K562 (cell line): ENCODE results near the gene MAP3K13.

ENCODE experiments used
- EZH2 ChIP-seq: IDR thresholded peaks from 2 replicates; pipeline ENCODE4 v1.6.1; 2012; ENCODE audit warnings: low read depth, mild to moderate bottlenecking, inconsistent platforms, low read length, borderline replicate concordance
- HDAC2 ChIP-seq: fragments of 450-650 bp; IDR thresholded peaks from 2 replicates; pipeline ENCODE4 v1.6.1; 2016; ENCODE audit warnings: mild to moderate bottlenecking
- KAT8 ChIP-seq: fragments of 450-650 bp; IDR thresholded peaks from 2 replicates; pipeline ENCODE4 v1.6.1; 2016; ENCODE audit warnings: low read depth, mild to moderate bottlenecking
- WHSC1 ChIP-seq: IDR thresholded peaks from one replicate; pipeline ENCODE4 v1.6.1; 2012; ENCODE audit warnings: low read length, control low read depth, inconsistent platforms
- ZNF224 ChIP-seq: sonication (generic); formaldehyde crosslinking; IDR thresholded peaks from 2 replicates; pipeline ENCODE4 v1.8.0; 2022; ENCODE audit warnings: mild to moderate bottlenecking, missing genetic modification reagents
- TF ChIP-seq, protein P1 (sequence below): sonication (generic); formaldehyde crosslinking; IDR thresholded peaks from 2 replicates; pipeline ENCODE4 v1.8.1; 2023; ENCODE audit warnings: mild to moderate bottlenecking, missing genetic modification reagents
- TF ChIP-seq, protein P2 (sequence below): sonication (generic); formaldehyde crosslinking; IDR thresholded peaks from 2 replicates; pipeline ENCODE4 v1.8.1; 2022; ENCODE audit warnings: missing genetic modification reagents
- TF ChIP-seq, protein P3 (sequence below), 3 experiments: IDR thresholded peaks in 2 of 3; conservative IDR thresholded peaks in 1 of 3; 2 replicates each; pipeline ENCODE4 v1.5.1; 2011 to 2012; ENCODE audit warnings: low read length in 3 of 3, mild to moderate bottlenecking in 3 of 3, control low read depth in 2 of 3, improper control_type of control experiment in 1 of 3, inconsistent platforms in 1 of 3, low read depth in 1 of 3, mixed read lengths in 1 of 3, moderate library complexity in 1 of 3; ENCODE audit not compliant: insufficient read depth in 2 of 3
- TF ChIP-seq, protein P4 (sequence below): fragments of 250-450 bp; sonication (Bioruptor Pico); IDR thresholded peaks from 2 replicates; pipeline ENCODE4 v1.9.0; 2021; ENCODE audit warnings: mild to moderate bottlenecking

DNA sequence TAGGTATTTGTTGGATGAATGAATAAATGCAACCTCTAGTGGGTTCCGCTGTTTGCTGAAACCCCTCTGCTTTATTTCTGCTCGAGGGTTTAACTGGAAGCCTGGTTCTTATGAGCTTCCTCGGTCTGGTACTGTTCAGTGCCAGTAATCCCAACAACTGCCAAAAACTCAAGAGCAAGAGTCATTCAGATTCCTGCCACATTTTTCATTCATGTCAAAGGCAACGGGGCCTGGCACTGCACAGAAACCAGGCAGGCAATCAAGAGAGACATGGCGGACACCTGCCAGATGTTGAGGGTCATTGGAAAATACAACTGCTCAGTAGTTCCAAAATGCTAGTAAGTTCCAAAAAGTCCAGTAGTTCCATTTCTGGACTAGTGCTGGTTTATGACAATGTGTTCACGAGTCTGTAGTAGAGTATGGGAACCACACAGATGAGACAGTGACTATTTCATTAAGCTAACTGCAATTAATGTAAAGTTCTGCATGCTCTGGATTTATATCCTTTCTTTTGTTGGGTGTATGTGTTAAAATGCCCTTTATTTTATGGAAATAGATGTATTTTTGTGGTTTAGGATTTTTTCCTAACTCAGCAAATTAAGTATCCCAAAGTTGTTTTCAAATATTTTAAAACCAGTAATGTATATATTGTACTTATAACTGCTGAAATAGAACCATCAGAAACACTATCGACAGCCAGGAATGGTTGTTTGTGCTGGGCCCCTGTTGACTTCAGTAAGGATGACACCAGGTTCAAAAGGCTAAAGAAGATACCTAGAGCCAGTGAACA, 158.6 kb downstream of the MAP3K13 start:
- TF ChIP-seq HDAC2, result no peak
- TF ChIP-seq, protein P1, sequence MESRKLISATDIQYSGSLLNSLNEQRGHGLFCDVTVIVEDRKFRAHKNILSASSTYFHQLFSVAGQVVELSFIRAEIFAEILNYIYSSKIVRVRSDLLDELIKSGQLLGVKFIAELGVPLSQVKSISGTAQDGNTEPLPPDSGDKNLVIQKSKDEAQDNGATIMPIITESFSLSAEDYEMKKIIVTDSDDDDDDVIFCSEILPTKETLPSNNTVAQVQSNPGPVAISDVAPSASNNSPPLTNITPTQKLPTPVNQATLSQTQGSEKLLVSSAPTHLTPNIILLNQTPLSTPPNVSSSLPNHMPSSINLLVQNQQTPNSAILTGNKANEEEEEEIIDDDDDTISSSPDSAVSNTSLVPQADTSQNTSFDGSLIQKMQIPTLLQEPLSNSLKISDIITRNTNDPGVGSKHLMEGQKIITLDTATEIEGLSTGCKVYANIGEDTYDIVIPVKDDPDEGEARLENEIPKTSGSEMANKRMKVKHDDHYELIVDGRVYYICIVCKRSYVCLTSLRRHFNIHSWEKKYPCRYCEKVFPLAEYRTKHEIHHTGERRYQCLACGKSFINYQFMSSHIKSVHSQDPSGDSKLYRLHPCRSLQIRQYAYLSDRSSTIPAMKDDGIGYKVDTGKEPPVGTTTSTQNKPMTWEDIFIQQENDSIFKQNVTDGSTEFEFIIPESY (CRISPR knock-in tag), result no peak
- TF ChIP-seq, protein P2, sequence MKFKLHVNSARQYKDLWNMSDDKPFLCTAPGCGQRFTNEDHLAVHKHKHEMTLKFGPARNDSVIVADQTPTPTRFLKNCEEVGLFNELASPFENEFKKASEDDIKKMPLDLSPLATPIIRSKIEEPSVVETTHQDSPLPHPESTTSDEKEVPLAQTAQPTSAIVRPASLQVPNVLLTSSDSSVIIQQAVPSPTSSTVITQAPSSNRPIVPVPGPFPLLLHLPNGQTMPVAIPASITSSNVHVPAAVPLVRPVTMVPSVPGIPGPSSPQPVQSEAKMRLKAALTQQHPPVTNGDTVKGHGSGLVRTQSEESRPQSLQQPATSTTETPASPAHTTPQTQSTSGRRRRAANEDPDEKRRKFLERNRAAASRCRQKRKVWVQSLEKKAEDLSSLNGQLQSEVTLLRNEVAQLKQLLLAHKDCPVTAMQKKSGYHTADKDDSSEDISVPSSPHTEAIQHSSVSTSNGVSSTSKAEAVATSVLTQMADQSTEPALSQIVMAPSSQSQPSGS (CRISPR knock-in tag), result no peak
- TF ChIP-seq, protein P3, sequence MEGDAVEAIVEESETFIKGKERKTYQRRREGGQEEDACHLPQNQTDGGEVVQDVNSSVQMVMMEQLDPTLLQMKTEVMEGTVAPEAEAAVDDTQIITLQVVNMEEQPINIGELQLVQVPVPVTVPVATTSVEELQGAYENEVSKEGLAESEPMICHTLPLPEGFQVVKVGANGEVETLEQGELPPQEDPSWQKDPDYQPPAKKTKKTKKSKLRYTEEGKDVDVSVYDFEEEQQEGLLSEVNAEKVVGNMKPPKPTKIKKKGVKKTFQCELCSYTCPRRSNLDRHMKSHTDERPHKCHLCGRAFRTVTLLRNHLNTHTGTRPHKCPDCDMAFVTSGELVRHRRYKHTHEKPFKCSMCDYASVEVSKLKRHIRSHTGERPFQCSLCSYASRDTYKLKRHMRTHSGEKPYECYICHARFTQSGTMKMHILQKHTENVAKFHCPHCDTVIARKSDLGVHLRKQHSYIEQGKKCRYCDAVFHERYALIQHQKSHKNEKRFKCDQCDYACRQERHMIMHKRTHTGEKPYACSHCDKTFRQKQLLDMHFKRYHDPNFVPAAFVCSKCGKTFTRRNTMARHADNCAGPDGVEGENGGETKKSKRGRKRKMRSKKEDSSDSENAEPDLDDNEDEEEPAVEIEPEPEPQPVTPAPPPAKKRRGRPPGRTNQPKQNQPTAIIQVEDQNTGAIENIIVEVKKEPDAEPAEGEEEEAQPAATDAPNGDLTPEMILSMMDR (IDR thresholded peaks at IDR 0.05 in 2 of 3, conservative IDR thresholded peaks at IDR 0.05 in 1 of 3; ENCODE audit: insufficient read depth in 2 of 3, low read depth in 1 of 3, low read length in 3 of 3), result no peak
- TF ChIP-seq WHSC1, result no peak
- TF ChIP-seq ZNF224, result no peak
- no peak for TF ChIP-seq EZH2
- TF ChIP-seq KAT8, result no peak
- TF ChIP-seq, protein P4, sequence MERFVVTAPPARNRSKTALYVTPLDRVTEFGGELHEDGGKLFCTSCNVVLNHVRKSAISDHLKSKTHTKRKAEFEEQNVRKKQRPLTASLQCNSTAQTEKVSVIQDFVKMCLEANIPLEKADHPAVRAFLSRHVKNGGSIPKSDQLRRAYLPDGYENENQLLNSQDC (CRISPR knock-in tag), result no peak
